Panc1 (cell line): Measurements from ENCODE around the gene PLCB4. TPM values are rescaled to one million over a fixed set of nuclear protein-coding genes. Genes with fewer than 3 reads are reported as not detected.

Source experiments
- ATAC-seq: fragments of 200-7000 bp; cut with Tn5 transposase; 2 replicates; pipeline ENCODE4 v1.9.1; 2020; ENCODE audit warnings: mild to moderate bottlenecking, moderate library complexity
- BruUV-seq: library from RNA; stranded (reverse); fragments of 400-500 nt; replicated peaks from 2 replicates; lab custom pipeline; 2021; lab: Mats Ljungman, UMichigan
- CTCF ChIA-PET: fragments of 300-600 bp; sonication (Branson Sonifier 250); formaldehyde crosslinking; loops from one replicate; lab custom pipeline; 2022; ENCODE audit warnings: antibody characterized with exemption; lab: Charles Lee
- POLR2A ChIA-PET: fragments of 300-600 bp; sonication (Branson Sonifier 250); formaldehyde crosslinking; loops from one replicate; lab custom pipeline; 2022; ENCODE audit warnings: antibody characterized with exemption; lab: Charles Lee
- DNase-seq: peaks from one replicate; pipeline ENCODE4 v3.0.0-alpha.2; 2010; ENCODE audit warnings: low read depth, low spot score
- H3K27ac ChIP-seq: 2 replicates; pipeline ENCODE4 v1.5.1; 2011; ENCODE audit warnings: mild to moderate bottlenecking, low read length, inconsistent platforms
- H3K27me3 ChIP-seq: fragments of 200-500 bp; sonication (Bioruptor generic); 2 replicates; pipeline ENCODE4 v1.6.0; 2014; ENCODE audit warnings: low read length, inconsistent platforms; ENCODE audit not compliant: control insufficient read depth, insufficient read depth
- H3K36me3 ChIP-seq: fragments of 200-500 bp; sonication (Bioruptor generic); 2 replicates; pipeline ENCODE4 v1.5.1; 2014; ENCODE audit warnings: inconsistent platforms, mild to moderate bottlenecking, low read length, moderate library complexity; ENCODE audit not compliant: control insufficient read depth, insufficient read depth
- H3K4me1 ChIP-seq: 2 replicates; pipeline ENCODE4 v1.5.1; 2011; ENCODE audit warnings: inconsistent platforms, mild to moderate bottlenecking, low read length, moderate library complexity; ENCODE audit not compliant: control insufficient read depth, insufficient read depth
- H3K4me3 ChIP-seq, 2 experiments: 2 replicates each; pipeline ENCODE4 v1.5.1; 2011 to 2012; ENCODE audit warnings: low read depth in 2 of 2, low read length in 2 of 2, mild to moderate bottlenecking in 2 of 2, inconsistent platforms in 1 of 2, moderate library complexity in 1 of 2
- H3K9me3 ChIP-seq: fragments of 200-500 bp; sonication (Bioruptor generic); 2 replicates; pipeline ENCODE4 v1.5.1; 2014; ENCODE audit warnings: low read depth, mild to moderate bottlenecking, inconsistent platforms, low read length, moderate library complexity; ENCODE audit not compliant: control insufficient read depth, insufficient read depth
- POLR2AphosphoS5 ChIP-seq: IDR thresholded peaks from 2 replicates; pipeline ENCODE4 v1.6.1; 2012; ENCODE audit warnings: mild to moderate bottlenecking, low read depth, low read length, moderate library complexity
- SIN3A ChIP-seq: IDR thresholded peaks from 2 replicates; pipeline ENCODE4 v1.6.1; 2012; ENCODE audit warnings: low read depth, mild to moderate bottlenecking, low read length, moderate library complexity, borderline replicate concordance; ENCODE audit not compliant: insufficient read depth
- TCF7L2 ChIP-seq: IDR thresholded peaks from 2 replicates; pipeline ENCODE4 v1.6.1; 2011; ENCODE audit warnings: mild to moderate bottlenecking, low read depth, low read length, inconsistent platforms
- in situ Hi-C: cut with HindIII; loops from 2 replicates; pipeline ENCODE4 v1.10.0; 2016; ENCODE audit warnings: low sequenced_read_pairs, low pct_unique_long_range_greater_than_20kb
- intact Hi-C: fragments of 100-400 bp; cut with micrococcal nuclease; formaldehyde crosslinking; loops from one replicate; pipeline ENCODE4 v1.10.0; 2022; ENCODE audit not compliant: unreplicated experiment
- total RNA-seq: library from RNA; stranded (reverse); gene quantifications from one replicate; pipeline ENCODE4 v1.2.1, GENCODE V29; 2021; ENCODE audit not compliant: unreplicated experiment
- TF ChIP-seq, protein P1 (sequence below), 2 experiments: IDR thresholded peaks; 2 replicates each; pipeline ENCODE4 v1.6.1; 2011 to 2012; ENCODE audit warnings: low read depth in 2 of 2, control low read depth in 1 of 2, low read length in 1 of 2, mild to moderate bottlenecking in 1 of 2, moderate library complexity in 1 of 2; ENCODE audit not compliant: insufficient read depth in 1 of 2
- TF ChIP-seq, protein P2 (sequence below): fragments of 450-650 bp; IDR thresholded peaks from 2 replicates; pipeline ENCODE4 v1.5.1; 2017; ENCODE audit warnings: mild to moderate bottlenecking

The PLCB4 gene
- total RNA-seq, 1 experiment from 2014 or later = 1.5 TPM

DNA sequence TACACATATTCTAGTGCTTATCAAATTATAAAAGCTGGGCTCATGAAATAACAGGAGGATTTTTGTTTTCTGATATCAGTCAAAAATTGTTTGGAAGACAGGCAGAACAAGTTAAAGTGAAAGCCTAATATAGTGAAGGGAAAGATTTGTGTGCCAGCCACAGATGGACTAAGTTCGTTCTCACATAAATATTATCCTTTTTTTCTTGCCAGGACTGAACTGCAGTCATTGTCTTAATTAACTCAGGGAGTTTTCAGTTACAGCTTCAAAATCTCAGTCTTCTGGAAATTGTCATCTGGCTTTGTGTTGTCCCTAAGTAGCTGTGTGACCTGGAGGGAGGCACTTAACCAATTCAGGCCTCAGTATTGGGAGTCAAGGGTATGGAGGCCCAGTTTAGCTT, 40.7 kb downstream of the PLCB4 start:
- BruUV-seq = no TSS peak
- no peak overlapping the region for H3K27ac ChIP-seq
- no peak for DNase-seq
- ChIA-PET CTCF (no interaction called here), POLR2A (no interaction called here)
- in situ Hi-C loops = no loop called here
- intact Hi-C loops = no loop called here
- H3K4me1 ChIP-seq = no peaks in the 10 kb centered on the region
- TF ChIP-seq, protein P1, sequence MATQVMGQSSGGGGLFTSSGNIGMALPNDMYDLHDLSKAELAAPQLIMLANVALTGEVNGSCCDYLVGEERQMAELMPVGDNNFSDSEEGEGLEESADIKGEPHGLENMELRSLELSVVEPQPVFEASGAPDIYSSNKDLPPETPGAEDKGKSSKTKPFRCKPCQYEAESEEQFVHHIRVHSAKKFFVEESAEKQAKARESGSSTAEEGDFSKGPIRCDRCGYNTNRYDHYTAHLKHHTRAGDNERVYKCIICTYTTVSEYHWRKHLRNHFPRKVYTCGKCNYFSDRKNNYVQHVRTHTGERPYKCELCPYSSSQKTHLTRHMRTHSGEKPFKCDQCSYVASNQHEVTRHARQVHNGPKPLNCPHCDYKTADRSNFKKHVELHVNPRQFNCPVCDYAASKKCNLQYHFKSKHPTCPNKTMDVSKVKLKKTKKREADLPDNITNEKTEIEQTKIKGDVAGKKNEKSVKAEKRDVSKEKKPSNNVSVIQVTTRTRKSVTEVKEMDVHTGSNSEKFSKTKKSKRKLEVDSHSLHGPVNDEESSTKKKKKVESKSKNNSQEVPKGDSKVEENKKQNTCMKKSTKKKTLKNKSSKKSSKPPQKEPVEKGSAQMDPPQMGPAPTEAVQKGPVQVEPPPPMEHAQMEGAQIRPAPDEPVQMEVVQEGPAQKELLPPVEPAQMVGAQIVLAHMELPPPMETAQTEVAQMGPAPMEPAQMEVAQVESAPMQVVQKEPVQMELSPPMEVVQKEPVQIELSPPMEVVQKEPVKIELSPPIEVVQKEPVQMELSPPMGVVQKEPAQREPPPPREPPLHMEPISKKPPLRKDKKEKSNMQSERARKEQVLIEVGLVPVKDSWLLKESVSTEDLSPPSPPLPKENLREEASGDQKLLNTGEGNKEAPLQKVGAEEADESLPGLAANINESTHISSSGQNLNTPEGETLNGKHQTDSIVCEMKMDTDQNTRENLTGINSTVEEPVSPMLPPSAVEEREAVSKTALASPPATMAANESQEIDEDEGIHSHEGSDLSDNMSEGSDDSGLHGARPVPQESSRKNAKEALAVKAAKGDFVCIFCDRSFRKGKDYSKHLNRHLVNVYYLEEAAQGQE (IDR thresholded peaks at IDR 0.05; ENCODE audit: insufficient read depth in 1 of 2, low read depth in 2 of 2, low read length in 1 of 2) = no peak
- TF ChIP-seq, protein P2, sequence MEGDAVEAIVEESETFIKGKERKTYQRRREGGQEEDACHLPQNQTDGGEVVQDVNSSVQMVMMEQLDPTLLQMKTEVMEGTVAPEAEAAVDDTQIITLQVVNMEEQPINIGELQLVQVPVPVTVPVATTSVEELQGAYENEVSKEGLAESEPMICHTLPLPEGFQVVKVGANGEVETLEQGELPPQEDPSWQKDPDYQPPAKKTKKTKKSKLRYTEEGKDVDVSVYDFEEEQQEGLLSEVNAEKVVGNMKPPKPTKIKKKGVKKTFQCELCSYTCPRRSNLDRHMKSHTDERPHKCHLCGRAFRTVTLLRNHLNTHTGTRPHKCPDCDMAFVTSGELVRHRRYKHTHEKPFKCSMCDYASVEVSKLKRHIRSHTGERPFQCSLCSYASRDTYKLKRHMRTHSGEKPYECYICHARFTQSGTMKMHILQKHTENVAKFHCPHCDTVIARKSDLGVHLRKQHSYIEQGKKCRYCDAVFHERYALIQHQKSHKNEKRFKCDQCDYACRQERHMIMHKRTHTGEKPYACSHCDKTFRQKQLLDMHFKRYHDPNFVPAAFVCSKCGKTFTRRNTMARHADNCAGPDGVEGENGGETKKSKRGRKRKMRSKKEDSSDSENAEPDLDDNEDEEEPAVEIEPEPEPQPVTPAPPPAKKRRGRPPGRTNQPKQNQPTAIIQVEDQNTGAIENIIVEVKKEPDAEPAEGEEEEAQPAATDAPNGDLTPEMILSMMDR = no peak
- ATAC-seq = no peak
- H3K27me3 ChIP-seq = no peaks in the 10 kb centered on the region
- no peak overlapping the region for H3K4me3 ChIP-seq
- H3K9me3 ChIP-seq = no peaks in the 10 kb centered on the region
- no peaks in the 10 kb centered on the region for H3K36me3 ChIP-seq

DNA sequence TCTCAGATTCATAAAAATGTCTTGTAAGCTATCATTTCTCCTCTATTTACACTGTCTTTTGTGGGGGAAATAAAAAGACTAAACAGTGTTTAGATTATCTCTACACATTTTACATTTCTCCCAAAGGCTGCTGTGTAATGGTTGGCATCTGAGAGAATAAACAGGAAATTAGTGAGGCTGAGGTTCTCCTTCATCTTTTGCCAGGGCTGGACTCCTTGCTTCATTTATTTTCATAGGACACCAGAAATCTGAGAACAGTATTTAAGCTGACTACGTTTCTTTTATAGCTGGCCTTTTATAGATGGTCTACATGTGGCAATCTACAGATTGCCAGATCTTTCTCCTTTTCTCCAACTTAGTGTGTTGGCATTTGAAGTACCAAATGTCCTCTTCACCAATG, 41.5 kb downstream of the PLCB4 start:
- BruUV-seq = no TSS peak
- no peaks in the 10 kb centered on the region for H3K9me3 ChIP-seq
- no peak for DNase-seq
- no peaks in the 10 kb centered on the region for H3K27me3 ChIP-seq
- intact Hi-C loops = no loop called here
- H3K4me1 ChIP-seq = no peaks in the 10 kb centered on the region
- H3K36me3 ChIP-seq = no peaks in the 10 kb centered on the region
- in situ Hi-C loops = no loop called here
- no peak overlapping the region for H3K27ac ChIP-seq
- H3K4me3 ChIP-seq = no peak overlapping the region
- no peak for TF ChIP-seq SIN3A
- no peak for TF ChIP-seq TCF7L2
- no peak for TF ChIP-seq POLR2AphosphoS5
- TF ChIP-seq, protein P2 = no peak
- POLR2A ChIA-PET = no interaction called here
- CTCF ChIA-PET = interaction anchor here (0.5 kb wide), 1 partner anchor 10 kb away, joined by 3 read pairs; no protein-coding TSS in a partner anchor
- ATAC-seq = no peak
